Loucy (cell line): ENCODE results near the gene B3GNT4.

ENCODE experiments used
- CTCF ChIP-seq: fragments of 200-600 bp; sonication (generic); conservative IDR thresholded peaks from 2 replicates; pipeline ENCODE4 v1.5.1; 2014; ENCODE audit warnings: mild to moderate bottlenecking, antibody characterized with exemption, low read length
- EZH2phosphoT487 ChIP-seq: fragments of 200-600 bp; IDR thresholded peaks from 2 replicates; pipeline ENCODE4 v1.6.1; 2018; ENCODE audit warnings: antibody characterized with exemption, mild to moderate bottlenecking, moderate library complexity, borderline replicate concordance

GRCh38 chr12:122250047-122250446, 46.5 kb downstream of the B3GNT4 start:
- TF ChIP-seq CTCF (no peak), EZH2phosphoT487 (no peak)
